Activated naive CD4-positive, alpha-beta T cell treated with anti-CD3 and anti-CD28 coated beads for 36 hours (primary cell): Measurements from ENCODE around the gene CCDC40. TPM values are rescaled to one million over a fixed set of nuclear protein-coding genes. Genes with fewer than 3 reads are reported as not detected.

ENCODE experiments used
- CTCF ChIA-PET: fragments of 350-600 bp; sonication (Branson Sonifier 250); formaldehyde crosslinking; loops from one replicate; lab custom pipeline; 2021; ENCODE audit warnings: antibody characterized with exemption; lab: Charles Lee
- DNase-seq: peaks from one replicate; pipeline ENCODE4 v3.0.0-alpha.2; 2020
- H3K27ac Mint-ChIP-seq: one replicate; pipeline ENCODE4 v1.8.0; 2021; ENCODE audit warnings: mild to moderate bottlenecking, mixed read lengths
- H3K27me3 Mint-ChIP-seq: one replicate; pipeline ENCODE4 v1.8.0; 2021; ENCODE audit warnings: low read depth, mixed read lengths
- H3K36me3 Mint-ChIP-seq: one replicate; pipeline ENCODE4 v1.8.0; 2021; ENCODE audit warnings: low read depth, mixed read lengths
- H3K4me1 Mint-ChIP-seq: one replicate; pipeline ENCODE4 v1.8.0; 2021; ENCODE audit warnings: low read depth, mixed read lengths
- H3K4me3 Mint-ChIP-seq: one replicate; pipeline ENCODE4 v1.8.0; 2021; ENCODE audit warnings: mild to moderate bottlenecking, moderate library complexity, mixed read lengths
- H3K9me3 Mint-ChIP-seq: one replicate; pipeline ENCODE4 v1.8.0; 2021; ENCODE audit warnings: mixed read lengths
- intact Hi-C: fragments of 100-400 bp; cut with micrococcal nuclease; formaldehyde crosslinking; loops from one replicate; pipeline ENCODE4 v1.15.1; 2023
- total RNA-seq, 2 experiments: library from RNA; stranded (reverse); gene quantifications; one replicate each; pipeline ENCODE4 v1.2.3, GENCODE V29; 2021

The CCDC40 gene
- total RNA-seq, 2 experiments from 2014 or later, result 0.32 TPM; not detected in 1

GRCh38 chr17:80112471-80113032 is 76.1 kb downstream of the CCDC40 start:
- H3K4me1 Mint-ChIP-seq, result peaks cover 3% of the 10 kb centered on the region
- H3K27me3 Mint-ChIP-seq, result no peaks in the 10 kb centered on the region
- H3K27ac Mint-ChIP-seq, result no peak overlapping the region
- intact Hi-C loops, result no loop called here
- CTCF ChIA-PET, result interaction anchor here (0.6 kb wide), 1 partner anchor 11 kb away, joined by 3 read pairs; the partner anchor contains the start of gene GAA
- peaks cover 3% of the 10 kb centered on the region for H3K9me3 Mint-ChIP-seq
- no peaks in the 10 kb centered on the region for H3K36me3 Mint-ChIP-seq
- no peak overlapping the region for H3K4me3 Mint-ChIP-seq
- DNase-seq, result no peak

- no peak overlapping the region for H3K4me3 Mint-ChIP-seq
- H3K27ac Mint-ChIP-seq, result no peak overlapping the region
- intact Hi-C loops, result no loop called here
- no peak for DNase-seq
- H3K27me3 Mint-ChIP-seq, result no peaks in the 10 kb centered on the region
- H3K9me3 Mint-ChIP-seq, result peaks cover 3% of the 10 kb centered on the region
- CTCF ChIA-PET, result no interaction called here
- H3K36me3 Mint-ChIP-seq, result no peaks in the 10 kb centered on the region
- peaks cover 3% of the 10 kb centered on the region for H3K4me1 Mint-ChIP-seq
Measured at GRCh38 chr17:80113033-80113484, 76.6 kb downstream of the CCDC40 start.

- peaks cover 3% of the 10 kb centered on the region for H3K4me1 Mint-ChIP-seq
- CTCF ChIA-PET, result interaction anchor here (0.6 to 1.9 kb wide), 2 partner anchors 13 to 272 kb away, joined by 3 to 10 read pairs; partner anchors contain the start of gene GAA
- no peak overlapping the region for H3K27ac Mint-ChIP-seq
- intact Hi-C loops, result no loop called here
- H3K27me3 Mint-ChIP-seq, result no peaks in the 10 kb centered on the region
- no peaks in the 10 kb centered on the region for H3K36me3 Mint-ChIP-seq
- H3K9me3 Mint-ChIP-seq, result peaks cover 3% of the 10 kb centered on the region
- no peak for DNase-seq
- H3K4me3 Mint-ChIP-seq, result no peak overlapping the region
Measured at GRCh38 chr17:80114758-80115157, 78.3 kb downstream of the CCDC40 start.

- no peak for DNase-seq
- intact Hi-C loops, result no loop called here
- H3K9me3 Mint-ChIP-seq, result peaks cover 3% of the 10 kb centered on the region
- H3K4me1 Mint-ChIP-seq, result peaks cover 3% of the 10 kb centered on the region
- no peaks in the 10 kb centered on the region for H3K36me3 Mint-ChIP-seq
- H3K27me3 Mint-ChIP-seq, result no peaks in the 10 kb centered on the region
- H3K4me3 Mint-ChIP-seq, result no peak overlapping the region
- no peak overlapping the region for H3K27ac Mint-ChIP-seq
- CTCF ChIA-PET, result interaction anchor here (0.6 to 1.9 kb wide), 3 partner anchors 14 to 272 kb away, joined by 3 to 10 read pairs (median 3); partner anchors contain the start of gene GAA
Measured at GRCh38 chr17:80115159-80115558, 78.7 kb downstream of the CCDC40 start.

GRCh38 chr17:80116276-80116920 is 80.0 kb downstream of the CCDC40 start:
- Mint-ChIP-seq H3K36me3 (no peaks in the 10 kb centered on the region), H3K27ac (no peak overlapping the region), H3K27me3 (no peaks in the 10 kb centered on the region), H3K4me1 (peaks cover 3% of the 10 kb centered on the region), H3K9me3 (peaks cover 3% of the 10 kb centered on the region), H3K4me3 (no peak overlapping the region)
- CTCF ChIA-PET, result interaction anchor here (1.2 kb wide), 1 partner anchor 17 kb away, joined by 3 read pairs; no protein-coding TSS in a partner anchor
- intact Hi-C loops, result no loop called here
- no peak for DNase-seq

GRCh38 chr17:80116921-80117380 is 80.5 kb downstream of the CCDC40 start:
- H3K9me3 Mint-ChIP-seq, result peaks cover 3% of the 10 kb centered on the region
- no peaks in the 10 kb centered on the region for H3K27me3 Mint-ChIP-seq
- no peak overlapping the region for H3K27ac Mint-ChIP-seq
- intact Hi-C loops, result no loop called here
- no peak overlapping the region for H3K4me3 Mint-ChIP-seq
- CTCF ChIA-PET, result no interaction called here
- peaks cover 3% of the 10 kb centered on the region for H3K4me1 Mint-ChIP-seq
- DNase-seq, result no peak
- H3K36me3 Mint-ChIP-seq, result no peaks in the 10 kb centered on the region

GRCh38 chr17:80117491-80118401 is 81.3 kb downstream of the CCDC40 start:
- H3K4me1 Mint-ChIP-seq, result peaks cover 3% of the 10 kb centered on the region
- H3K9me3 Mint-ChIP-seq, result peaks cover 3% of the 10 kb centered on the region
- no peak overlapping the region for H3K27ac Mint-ChIP-seq
- H3K27me3 Mint-ChIP-seq, result no peaks in the 10 kb centered on the region
- H3K36me3 Mint-ChIP-seq, result no peaks in the 10 kb centered on the region
- intact Hi-C loops, result no loop called here
- H3K4me3 Mint-ChIP-seq, result no peak overlapping the region
- CTCF ChIA-PET, result no interaction called here
- no peak for DNase-seq

- H3K4me1 Mint-ChIP-seq, result peaks cover 3% of the 10 kb centered on the region
- CTCF ChIA-PET, result interaction anchor here (1.2 kb wide), 1 partner anchor 17 kb away, joined by 3 read pairs; the partner anchor contains the start of gene GAA
- H3K9me3 Mint-ChIP-seq, result peaks cover 3% of the 10 kb centered on the region
- intact Hi-C loops, result no loop called here
- H3K27me3 Mint-ChIP-seq, result no peaks in the 10 kb centered on the region
- H3K36me3 Mint-ChIP-seq, result no peaks in the 10 kb centered on the region
- DNase-seq, result no peak
- no peak overlapping the region for H3K27ac Mint-ChIP-seq
- no peak overlapping the region for H3K4me3 Mint-ChIP-seq
Measured at GRCh38 chr17:80118601-80119270, 82.3 kb downstream of the CCDC40 start.

GRCh38 chr17:80119271-80119791 is 82.9 kb downstream of the CCDC40 start:
- CTCF ChIA-PET, result interaction anchor here (1.2 kb wide), 1 partner anchor 18 kb away, joined by 3 read pairs; the partner anchor contains the start of gene GAA
- Mint-ChIP-seq H3K36me3 (no peaks in the 10 kb centered on the region), H3K9me3 (peaks cover 3% of the 10 kb centered on the region), H3K4me1 (peaks cover 3% of the 10 kb centered on the region), H3K27me3 (peaks cover under 1% of the 10 kb centered on the region), H3K4me3 (no peak overlapping the region), H3K27ac (no peak overlapping the region)
- intact Hi-C loops, result no loop called here
- DNase-seq, result no peak

- no peak for DNase-seq
- no peaks in the 10 kb centered on the region for H3K36me3 Mint-ChIP-seq
- intact Hi-C loops, result no loop called here
- H3K9me3 Mint-ChIP-seq, result peaks cover 3% of the 10 kb centered on the region
- no peak overlapping the region for H3K27ac Mint-ChIP-seq
- H3K4me1 Mint-ChIP-seq, result peaks cover 3% of the 10 kb centered on the region
- peaks cover 3% of the 10 kb centered on the region for H3K27me3 Mint-ChIP-seq
- CTCF ChIA-PET, result interaction anchor here (1.2 kb wide), 1 partner anchor 18 kb away, joined by 3 read pairs; the partner anchor contains the start of gene GAA
- no peak overlapping the region for H3K4me3 Mint-ChIP-seq
Measured at GRCh38 chr17:80119839-80120238, 83.4 kb downstream of the CCDC40 start.

- no peak overlapping the region for H3K27ac Mint-ChIP-seq
- H3K27me3 Mint-ChIP-seq, result peaks cover 3% of the 10 kb centered on the region
- no peaks in the 10 kb centered on the region for H3K9me3 Mint-ChIP-seq
- no peak overlapping the region for H3K4me3 Mint-ChIP-seq
- H3K4me1 Mint-ChIP-seq, result no peaks in the 10 kb centered on the region
- DNase-seq, result no peak
- no peaks in the 10 kb centered on the region for H3K36me3 Mint-ChIP-seq
- intact Hi-C loops, result no loop called here
- CTCF ChIA-PET, result interaction anchor here (0.6 kb wide), 1 partner anchor 18 kb away, joined by 5 read pairs; no protein-coding TSS in a partner anchor
Measured at GRCh38 chr17:80122026-80122575, 85.7 kb downstream of the CCDC40 start.
